D721Med (cell line): ENCODE results near the gene TUBB3.
A peak's percentile ranks its signal among the peaks of the same experiment; 100 is the strongest.
"Not testable (repeated sequence)": the region's sequence is repeated elsewhere in the genome, so short reads cannot be mapped to it uniquely, and the experiment has no call there.

ENCODE experiments used
- DNase-seq: peaks from one replicate; pipeline ENCODE4 v3.0.0; 2011; ENCODE audit warnings: low spot score; ENCODE audit not compliant: insufficient read length
- FAIRE-seq: peaks from 2 replicates; lab custom pipeline; 2011; peaks lifted over from hg19 to GRCh38; lab: Jason Lieb, UNC
- CTCF ChIP-seq: IDR thresholded peaks from 2 replicates; pipeline ENCODE4 v1.5.1; 2012; ENCODE audit warnings: mild to moderate bottlenecking, control low read depth; ENCODE audit not compliant: insufficient read depth; ENCODE audit errors: missing control alignments

TUBB3 gene

DNA sequence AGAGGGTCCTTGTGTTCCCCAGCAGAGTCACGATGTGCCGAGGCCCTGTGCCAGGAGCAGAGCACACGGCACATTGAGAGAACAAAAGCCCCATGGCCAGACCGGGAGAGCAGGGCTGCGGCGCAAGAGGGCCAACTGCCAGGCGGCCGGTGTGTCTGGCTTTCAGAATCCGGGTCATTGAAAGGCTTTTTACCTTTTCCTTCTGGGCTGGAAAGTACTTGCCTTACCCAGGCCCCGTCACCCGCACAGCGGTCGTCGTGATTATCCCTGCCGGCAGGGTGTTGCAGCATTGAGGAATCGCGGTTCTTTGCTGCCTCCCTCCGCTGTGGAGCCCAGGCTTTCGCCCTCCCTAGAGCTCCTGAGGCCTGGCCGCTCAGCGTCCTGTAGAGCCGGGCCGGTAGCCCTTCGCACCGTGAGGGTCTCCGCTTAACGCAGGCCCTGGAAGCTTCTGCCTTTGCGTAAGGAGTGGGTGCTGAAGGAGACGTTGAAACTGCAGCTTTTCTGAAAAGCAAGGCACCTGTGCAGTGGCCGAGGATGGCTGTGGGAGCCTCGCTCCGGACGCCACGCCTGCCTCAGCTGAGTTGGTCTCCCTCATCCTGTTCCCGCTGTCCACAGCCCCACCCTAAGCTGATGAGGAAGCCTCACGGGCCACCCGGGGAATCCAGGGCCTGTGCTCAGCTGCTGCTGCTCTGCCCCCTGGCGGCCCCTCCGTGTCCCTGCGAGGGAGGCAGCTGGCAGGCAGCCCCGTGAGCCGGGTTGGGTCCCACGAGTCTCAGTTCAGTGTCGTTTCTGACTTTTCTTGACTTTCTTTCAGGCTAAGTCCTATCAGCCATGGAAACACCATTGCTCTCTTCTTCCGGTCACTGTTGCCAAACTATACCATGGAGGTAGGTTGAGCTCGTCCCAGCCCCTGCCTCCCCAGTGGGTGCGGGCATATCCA lies 13.1 kb upstream of the TUBB3 start:
- DNase-seq (peak; percentile 78), FAIRE-seq (no peak)
- peak; percentile 64 for TF ChIP-seq CTCF

DNA sequence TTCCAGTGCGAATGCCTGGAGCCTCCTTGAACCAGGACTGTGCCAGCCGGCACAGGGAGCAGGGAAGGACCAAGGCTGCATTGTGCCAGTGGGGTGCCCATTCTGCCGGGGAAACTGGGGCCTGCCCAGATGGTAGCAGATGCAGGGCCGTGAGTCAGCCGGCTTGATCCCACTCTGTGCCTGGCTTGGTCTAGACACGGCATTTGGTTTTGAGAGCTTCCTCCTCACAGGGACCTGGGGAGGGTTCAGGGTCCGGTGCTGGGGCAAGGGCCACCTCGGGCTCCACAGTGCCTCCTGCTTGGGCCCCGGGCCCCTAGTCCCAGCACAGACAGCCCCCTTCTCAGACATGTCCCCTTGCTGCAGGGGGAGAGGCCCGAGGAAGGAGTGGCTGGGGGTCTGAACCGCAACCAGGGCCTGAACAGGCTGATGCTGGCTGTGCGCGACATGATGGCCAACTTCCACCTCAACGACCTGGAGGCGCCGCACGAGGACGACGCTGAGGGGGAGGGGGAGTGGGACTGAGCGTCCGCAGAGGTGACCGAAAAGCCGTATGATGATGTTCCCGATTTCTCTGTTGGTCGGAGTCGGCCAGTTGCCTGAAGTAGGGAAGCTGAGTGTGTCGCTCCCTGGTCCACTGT lies 12.3 kb upstream of the TUBB3 start:
- no peak for FAIRE-seq
- no peak for TF ChIP-seq CTCF
- no peak for DNase-seq

DNA sequence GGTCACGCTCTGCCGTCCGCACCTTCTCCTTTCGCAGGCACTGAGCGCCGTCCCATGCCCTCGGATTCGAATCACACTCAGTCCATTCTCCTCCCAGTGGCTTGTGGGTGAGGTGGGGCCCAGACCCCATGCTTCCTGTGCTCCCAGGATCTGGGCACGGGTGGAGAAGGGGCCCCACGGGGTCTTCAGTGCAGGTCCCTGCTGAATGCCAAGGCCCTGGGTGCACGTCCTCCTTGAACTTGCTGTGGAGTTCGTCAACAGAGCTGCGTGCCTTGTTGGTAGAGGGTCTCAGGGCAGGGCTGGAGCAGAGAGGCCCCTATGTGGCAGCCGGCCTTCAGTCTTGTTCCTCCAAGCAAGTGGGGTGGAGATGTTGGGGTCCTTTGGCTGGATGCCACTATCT lies 11.8 kb upstream of the TUBB3 start:
- TF ChIP-seq CTCF: no peak
- DNase-seq: no peak
- no peak for FAIRE-seq

DNA sequence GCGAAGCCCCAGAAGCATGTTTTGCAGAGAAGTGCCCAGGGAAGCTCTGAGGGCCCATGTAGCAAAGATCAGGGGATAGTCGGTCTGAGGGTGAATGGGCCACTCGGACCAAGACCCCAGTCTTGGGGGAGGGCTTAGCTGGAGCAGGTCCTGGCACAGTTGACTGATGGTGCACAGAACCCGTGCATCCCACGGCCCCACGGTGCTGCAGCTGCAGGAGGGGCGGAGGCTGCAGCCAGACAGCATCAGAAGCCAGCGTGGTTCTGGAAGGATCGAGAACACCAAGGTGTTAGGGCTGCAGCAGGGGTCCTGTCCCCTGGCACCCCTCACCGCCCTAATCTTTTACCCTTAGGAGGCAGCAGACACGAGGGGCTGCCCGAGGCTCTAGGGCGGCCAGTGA lies 11.0 kb upstream of the TUBB3 start:
- no peak for TF ChIP-seq CTCF
- DNase-seq (no peak), FAIRE-seq (no peak)

GRCh38 chr16:89912627-89913026 lies 10.5 kb upstream of the TUBB3 start:
- no peak for TF ChIP-seq CTCF
- no peak for FAIRE-seq
- DNase-seq: no peak

GRCh38 chr16:89913408-89914387 lies 9.4 kb upstream of the TUBB3 start:
- DNase-seq: no peak
- TF ChIP-seq CTCF: no peak
- no peak for FAIRE-seq

DNA sequence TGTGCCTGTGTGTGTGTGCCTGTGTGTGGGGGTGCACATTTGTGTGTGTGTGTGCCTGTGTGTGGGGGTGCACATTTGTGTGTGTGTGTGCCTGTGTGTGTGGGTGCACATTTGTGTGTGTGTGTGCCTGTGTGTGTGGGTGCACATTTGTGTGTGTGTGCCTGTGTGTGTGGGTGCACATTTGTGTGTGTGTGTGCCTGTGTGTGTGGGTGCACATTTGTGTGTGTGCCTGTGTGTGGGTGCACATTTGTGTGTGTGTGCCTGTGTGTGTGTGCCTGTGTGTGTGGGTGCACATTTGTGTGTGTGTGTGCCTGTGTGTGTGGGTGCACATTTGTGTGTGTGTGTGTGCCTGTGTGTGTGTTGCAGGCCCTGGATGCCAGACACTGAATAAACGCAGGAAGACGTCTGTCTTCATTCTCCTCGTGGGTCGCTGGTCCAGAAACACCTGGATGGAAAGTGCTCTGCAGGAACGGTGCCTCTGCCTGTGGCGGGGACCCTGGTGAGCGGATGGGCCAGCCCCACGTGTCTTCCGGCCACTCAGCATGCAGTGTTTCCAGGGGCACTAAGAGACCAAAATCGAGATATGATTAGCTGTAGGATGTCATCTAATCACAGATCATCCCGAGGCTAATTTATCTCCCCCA lies 8.4 kb upstream of the TUBB3 start:
- not testable (repeated sequence) for FAIRE-seq, DNase-seq
